GM23248 (cell line): ENCODE measurements around the gene EBI3. TPM values are rescaled to one million over a fixed set of nuclear protein-coding genes. Genes with fewer than 3 reads are reported as not detected.
A peak's percentile ranks its signal among the peaks of the same experiment; 100 is the strongest.
"Not testable (repeated sequence)": the region's sequence is repeated elsewhere in the genome, so short reads cannot be mapped to it uniquely, and the experiment has no call there.

Source experiments
- DNase-seq: peaks from one replicate; pipeline ENCODE4 v3.0.0-alpha.2; 2015
- H2AFZ ChIP-seq: fragments of 200-600 bp; sonication (generic); 2 replicates; pipeline ENCODE4 v1.6.1; 2016; ENCODE audit warnings: antibody characterized with exemption
- H3F3A ChIP-seq: fragments of 200-600 bp; sonication (generic); 2 replicates; pipeline ENCODE4 v1.6.1; 2016; ENCODE audit warnings: mild to moderate bottlenecking, antibody characterized with exemption, mixed run types; ENCODE audit not compliant: insufficient read depth
- H3K27ac ChIP-seq: fragments of 200-600 bp; sonication (generic); 2 replicates; pipeline ENCODE4 v1.5.1; 2016; ENCODE audit warnings: mild to moderate bottlenecking
- H3K27me3 ChIP-seq: fragments of 200-600 bp; sonication (generic); replicated peaks from 2 replicates; pipeline ENCODE4 v1.6.1; 2016; ENCODE audit warnings: mild to moderate bottlenecking; ENCODE audit not compliant: insufficient read depth
- H3K36me3 ChIP-seq: fragments of 200-600 bp; sonication (generic); 2 replicates; pipeline ENCODE4 v1.6.1; 2016; ENCODE audit warnings: low read depth, mild to moderate bottlenecking
- H3K4me1 ChIP-seq: fragments of 200-600 bp; sonication (generic); 2 replicates; pipeline ENCODE4 v1.6.1; 2016; ENCODE audit warnings: mild to moderate bottlenecking; ENCODE audit not compliant: insufficient read depth
- H3K4me2 ChIP-seq: fragments of 200-600 bp; sonication (generic); one replicate; pipeline ENCODE4 v1.6.1; 2016; ENCODE audit warnings: mild to moderate bottlenecking; ENCODE audit not compliant: unreplicated experiment
- H3K4me3 ChIP-seq: fragments of 200-600 bp; sonication (generic); 2 replicates; pipeline ENCODE4 v1.5.1; 2016; ENCODE audit warnings: mild to moderate bottlenecking
- H3K79me2 ChIP-seq: fragments of 200-600 bp; sonication (generic); 2 replicates; pipeline ENCODE4 v1.6.1; 2016; ENCODE audit warnings: mild to moderate bottlenecking; ENCODE audit not compliant: insufficient read depth
- H3K9ac ChIP-seq: fragments of 200-600 bp; sonication (generic); 2 replicates; pipeline ENCODE4 v1.6.1; 2016; ENCODE audit warnings: mild to moderate bottlenecking
- H3K9me2 ChIP-seq: fragments of 200-600 bp; sonication (generic); 2 replicates; pipeline ENCODE4 v1.6.1; 2016; ENCODE audit warnings: mixed run types, mild to moderate bottlenecking, moderate library complexity; ENCODE audit not compliant: insufficient read depth
- H3K9me3 ChIP-seq: fragments of 200-600 bp; sonication (generic); one replicate; pipeline ENCODE4 v1.6.1; 2017; ENCODE audit warnings: low read depth
- H4K20me1 ChIP-seq: fragments of 200-600 bp; sonication (generic); 2 replicates; pipeline ENCODE4 v1.6.0; 2016; ENCODE audit not compliant: insufficient read depth
- EZH2 ChIP-seq: fragments of 200-600 bp; sonication (generic); IDR thresholded peaks from 2 replicates; pipeline ENCODE4 v1.6.1; 2018; ENCODE audit warnings: antibody characterized with exemption, mild to moderate bottlenecking; ENCODE audit not compliant: insufficient read depth, poor library complexity, severe bottlenecking
- EZH2phosphoT487 ChIP-seq: fragments of 200-600 bp; sonication (generic); IDR thresholded peaks from 2 replicates; pipeline ENCODE4 v1.6.1; 2018; ENCODE audit warnings: antibody characterized with exemption, moderate library complexity, mild to moderate bottlenecking, low read depth; ENCODE audit not compliant: insufficient read depth
- WGBS, 2 experiments: methylation state at CpG; one replicate each; pipeline ENCODE4 v1.1.6; 2015 to 2017; ENCODE audit warnings: low lambda C conversion rate in 2 of 2, low coverage in 1 of 2; ENCODE audit errors: missing lambda C conversion rate in 2 of 2; 5-methylcytosine and 5-hydroxymethylcytosine counted together
- in situ Hi-C: fragments of 300-500 bp; cut with MboI; formaldehyde crosslinking; loops from 2 replicates; pipeline ENCODE4 v1.15.0; 2020
- polyA plus RNA-seq: library from polyadenylated mRNA; unstranded; fragments of >200 nt; fragmentation: Nextera tagmentation; extraction: Ambion mirVana; gene quantifications from 2 replicates; pipeline ENCODE4 v1.2.1, GENCODE V29; 2016
- total RNA-seq: library from RNA; depleted of rRNA; stranded (reverse); fragments of >200 nt; shearing (Covaris generic); gene quantifications from 2 replicates; pipeline ENCODE4 v1.2.3, GENCODE V29; 2014

Gene EBI3
- total and polyA plus RNA-seq, 2 experiments from 2014 or later: 0.56 TPM; not detected in 1

GRCh38 chr19:4234862-4235201 is 5.5 kb downstream of the EBI3 start:
- WGBS, 2 experiments: 55 to 62% methylated on average over 13 of the region's 13 CpGs
- Histone ChIP-seq H2AFZ (no peak overlapping the region), H3K4me3 (no peak overlapping the region), H3K4me1 (no peaks in the 10 kb centered on the region), H3K9me3 (no peaks in the 10 kb centered on the region), H3K79me2 (no peaks in the 10 kb centered on the region), H3K9me2 (no peaks in the 10 kb centered on the region), H3K36me3 (no peaks in the 10 kb centered on the region), H3K9ac (no peak overlapping the region), H3F3A (no peaks in the 10 kb centered on the region), H3K4me2 (no peak overlapping the region), H4K20me1 (no peaks in the 10 kb centered on the region), H3K27me3 (no peaks in the 10 kb centered on the region), H3K27ac (no peak overlapping the region)
- TF ChIP-seq EZH2phosphoT487 (no peak), EZH2 (no peak)
- in situ Hi-C loops: no loop called here
- no peak for DNase-seq

- H3K36me3 ChIP-seq, H3K9me2 ChIP-seq, H2AFZ ChIP-seq, H3K4me2 ChIP-seq, H3K4me3 ChIP-seq, DNase-seq, H3K79me2 ChIP-seq, H3K27me3 ChIP-seq, in situ Hi-C loops, H3F3A ChIP-seq, H3K27ac ChIP-seq, H4K20me1 ChIP-seq, H3K4me1 ChIP-seq, H3K9ac ChIP-seq, H3K9me3 ChIP-seq: not testable (repeated sequence)
- WGBS, 2 experiments: 88 to 90% methylated on average over 16 of the region's 16 CpGs
These were observed 8.2 kb downstream of the EBI3 start for GRCh38 chr19:4237510-4237909.

- Histone ChIP-seq H3K9me3 (no peaks in the 10 kb centered on the region), H3K4me1 (no peaks in the 10 kb centered on the region), H3K4me2 (no peak overlapping the region), H3K36me3 (no peaks in the 10 kb centered on the region), H3K9me2 (no peaks in the 10 kb centered on the region), H3K27me3 (no peaks in the 10 kb centered on the region), H2AFZ (no peak overlapping the region), H3F3A (no peaks in the 10 kb centered on the region), H3K79me2 (no peaks in the 10 kb centered on the region), H4K20me1 (no peaks in the 10 kb centered on the region), H3K4me3 (no peak overlapping the region), H3K27ac (no peak overlapping the region), H3K9ac (no peak overlapping the region)
- TF ChIP-seq EZH2phosphoT487 (no peak), EZH2 (no peak)
- WGBS, 2 experiments: 64 to 70% methylated on average over 4 of the region's 4 CpGs
- no peak for DNase-seq
- in situ Hi-C loops: no loop called here
These were observed 9.5 kb downstream of the EBI3 start for GRCh38 chr19:4238831-4239230.

DNA sequence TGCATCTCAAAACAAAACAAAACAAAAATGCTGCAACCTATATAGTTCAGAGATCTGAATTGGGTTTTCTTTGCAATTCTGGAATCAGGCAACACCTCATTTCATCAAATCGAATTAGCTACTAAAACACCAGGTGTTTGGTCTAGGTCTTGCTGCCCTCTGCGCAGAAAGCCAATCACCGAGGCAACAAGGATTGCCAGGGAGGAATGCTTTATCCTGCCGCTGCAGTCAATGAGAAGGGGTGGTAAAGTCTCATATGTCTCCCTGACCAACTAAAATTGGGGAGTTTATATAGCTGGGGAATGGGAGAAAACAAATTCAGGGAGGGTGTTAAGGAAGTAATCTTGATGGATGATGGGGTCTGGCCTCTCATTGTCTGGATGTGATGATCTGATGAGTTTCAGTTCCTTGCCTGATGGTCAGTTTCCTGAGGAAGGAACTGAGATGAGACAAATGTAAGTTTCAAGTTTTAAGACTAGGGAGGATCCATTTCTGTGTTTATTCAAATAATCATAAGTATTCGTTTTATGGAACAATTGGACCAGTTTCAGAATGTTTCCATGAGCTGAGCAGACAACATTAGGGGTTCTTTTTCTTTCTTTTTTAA is 12.6 kb downstream of the EBI3 start:
- no peak for DNase-seq
- Histone ChIP-seq H3K27me3 (no peaks in the 10 kb centered on the region), H4K20me1 (no peaks in the 10 kb centered on the region), H3K4me1 (no peaks in the 10 kb centered on the region), H2AFZ (no peak overlapping the region), H3K27ac (no peak overlapping the region), H3K36me3 (no peaks in the 10 kb centered on the region), H3K9me2 (no peaks in the 10 kb centered on the region), H3K9me3 (no peaks in the 10 kb centered on the region), H3K4me3 (no peak overlapping the region), H3F3A (no peaks in the 10 kb centered on the region), H3K9ac (no peak overlapping the region), H3K79me2 (no peaks in the 10 kb centered on the region), H3K4me2 (no peak overlapping the region)
- in situ Hi-C loops: no loop called here
- TF ChIP-seq EZH2phosphoT487: no peak
- TF ChIP-seq EZH2: no peak
- WGBS, 2 experiments: 58 to 62% methylated on average over 5 of the region's 5 CpGs

DNA sequence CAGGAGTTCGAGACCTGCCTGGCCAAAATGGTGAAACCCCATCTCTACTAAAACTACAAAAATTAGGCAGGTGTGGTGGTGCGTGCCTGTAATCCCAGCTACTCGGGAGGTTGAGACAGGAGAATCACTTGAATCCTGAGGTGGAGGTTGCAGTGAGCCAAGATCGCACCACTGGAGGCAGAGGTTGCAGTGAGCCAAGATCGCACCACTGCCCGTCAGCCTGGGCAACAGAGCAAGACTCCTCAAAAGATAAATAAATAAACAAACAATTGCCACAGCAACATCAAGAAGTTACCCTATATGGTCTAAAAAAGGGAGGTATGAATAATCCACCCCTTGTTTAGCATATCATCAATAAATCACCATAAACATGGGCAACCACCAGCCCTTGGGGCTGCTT is 16.6 kb downstream of the EBI3 start:
- H3K4me3 ChIP-seq, H3K27ac ChIP-seq, H4K20me1 ChIP-seq, DNase-seq, H3F3A ChIP-seq, H3K4me2 ChIP-seq, H3K36me3 ChIP-seq, in situ Hi-C loops, H3K4me1 ChIP-seq, H3K9me2 ChIP-seq, H3K9ac ChIP-seq, H3K27me3 ChIP-seq, H3K9me3 ChIP-seq: not testable (repeated sequence)
- peak overlapping the region; percentile 98 for H2AFZ ChIP-seq
- WGBS, 2 experiments: 93 to 96% methylated on average over 6 of the region's 6 CpGs
- peaks cover 11% of the 10 kb centered on the region; the same call in 1 of the 2 replicates for H3K79me2 ChIP-seq
